MCF 10A (cell line): ENCODE data around the gene DCLK1. TPM values are rescaled to one million over a fixed set of nuclear protein-coding genes. Genes with fewer than 3 reads are reported as not detected.

Source experiments
- BruUV-seq: library from RNA; stranded (reverse); fragments of 400-500 nt; replicated peaks from 2 replicates; lab custom pipeline; 2021; lab: Mats Ljungman, UMichigan
- CTCF ChIA-PET: fragments of 300-600 bp; sonication (Branson Sonifier 250); formaldehyde crosslinking; extraction: SDS; loops from one replicate; lab custom pipeline; 2021; ENCODE audit warnings: antibody characterized with exemption, inconsistent platforms; lab: Yijun Ruan, JAX
- POLR2A ChIA-PET: fragments of 300-600, 350-650 bp; sonication (Branson Sonifier 250); formaldehyde crosslinking; extraction: SDS; loops from one replicate; lab custom pipeline; 2020; ENCODE audit warnings: antibody characterized with exemption, inconsistent platforms; lab: Yijun Ruan, JAX
- DNase-seq: peaks from one replicate; pipeline ENCODE4 v3.0.0-alpha.2; 2018; ENCODE audit not compliant: unreplicated experiment
- H3K27ac Mint-ChIP-seq: one replicate; pipeline ENCODE4 v1.8.0; 2022; ENCODE audit warnings: mild to moderate bottlenecking, low read depth, mixed read lengths; ENCODE audit not compliant: unreplicated experiment
- H3K27me3 Mint-ChIP-seq: one replicate; pipeline ENCODE4 v1.8.0; 2022; ENCODE audit warnings: mixed read lengths; ENCODE audit not compliant: insufficient read depth, unreplicated experiment
- H3K36me3 Mint-ChIP-seq: one replicate; pipeline ENCODE4 v1.8.0; 2022; ENCODE audit warnings: mild to moderate bottlenecking, moderate library complexity, mixed read lengths; ENCODE audit not compliant: insufficient read depth, unreplicated experiment
- H3K4me1 Mint-ChIP-seq: one replicate; pipeline ENCODE4 v1.8.0; 2022; ENCODE audit warnings: mixed read lengths; ENCODE audit not compliant: insufficient read depth, unreplicated experiment
- H3K4me3 Mint-ChIP-seq: one replicate; pipeline ENCODE4 v1.8.0; 2022; ENCODE audit warnings: mild to moderate bottlenecking, moderate library complexity, mixed read lengths; ENCODE audit not compliant: unreplicated experiment
- H3K9me3 Mint-ChIP-seq: one replicate; pipeline ENCODE4 v1.8.0; 2022; ENCODE audit warnings: mixed read lengths; ENCODE audit not compliant: unreplicated experiment
- intact Hi-C: fragments of 100-400 bp; cut with micrococcal nuclease; formaldehyde crosslinking; loops from 2 replicates; pipeline ENCODE4 v1.14.1; 2022
- total RNA-seq: library from RNA; stranded (reverse); gene quantifications from 2 replicates; pipeline ENCODE4 v1.2.3, GENCODE V29; 2022
- TF ChIP-seq, protein P1 (sequence below): fragments of 200-600 bp; IDR thresholded peaks from one replicate; pipeline ENCODE4 v1.8.0; 2022; ENCODE audit warnings: antibody characterized with exemption, mild to moderate bottlenecking; ENCODE audit not compliant: unreplicated experiment

The DCLK1 gene
- total RNA-seq, 1 experiment from 2014 or later, result 0.44 TPM

DNA sequence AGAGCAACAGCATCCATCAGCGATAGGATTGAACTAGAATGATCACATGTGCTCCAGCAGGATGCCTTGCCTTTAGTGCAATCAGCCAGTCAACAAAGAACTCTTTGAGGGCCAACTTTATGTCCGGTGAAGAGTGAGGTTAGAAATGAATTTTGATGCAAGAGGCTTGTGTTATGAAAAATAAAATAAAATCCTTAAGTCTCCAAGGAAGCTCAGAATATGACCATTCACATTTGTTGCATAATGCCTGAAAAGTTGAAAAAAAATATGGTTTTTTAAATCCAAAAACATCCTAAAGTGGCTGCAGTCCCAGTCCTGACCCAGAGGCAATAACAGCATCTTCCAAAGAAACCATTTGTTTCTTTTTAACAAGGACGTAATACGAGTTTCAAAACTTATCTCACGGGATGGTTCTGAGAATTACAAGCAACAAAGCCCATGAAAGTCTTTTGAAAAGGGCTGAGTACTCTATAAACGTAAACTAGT lies 61.3 kb downstream of the DCLK1 start:
- intact Hi-C loops, result no loop called here
- POLR2A ChIA-PET, result no interaction called here

DNA sequence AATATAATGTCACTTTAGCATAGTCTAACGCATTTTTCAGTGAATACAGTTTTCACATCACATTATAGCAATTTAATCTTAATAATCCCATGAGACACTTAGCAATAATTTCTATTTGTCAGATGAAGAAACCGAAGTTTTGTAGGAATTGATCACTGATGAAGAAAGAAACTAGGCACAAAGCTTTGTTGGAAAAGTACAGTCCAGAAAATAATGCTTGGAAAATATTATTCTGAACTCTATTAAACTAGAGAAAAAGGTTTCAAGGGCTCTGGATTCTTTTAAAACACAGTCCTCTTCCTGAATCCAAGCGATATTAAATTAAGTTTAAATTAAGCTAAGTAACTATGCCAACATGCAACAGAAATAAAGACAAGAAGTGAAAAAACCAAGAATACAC lies 62.2 kb downstream of the DCLK1 start:
- no peaks in the 10 kb centered on the region for H3K36me3 Mint-ChIP-seq
- no peaks in the 10 kb centered on the region for H3K27me3 Mint-ChIP-seq
- TF ChIP-seq, protein P1, sequence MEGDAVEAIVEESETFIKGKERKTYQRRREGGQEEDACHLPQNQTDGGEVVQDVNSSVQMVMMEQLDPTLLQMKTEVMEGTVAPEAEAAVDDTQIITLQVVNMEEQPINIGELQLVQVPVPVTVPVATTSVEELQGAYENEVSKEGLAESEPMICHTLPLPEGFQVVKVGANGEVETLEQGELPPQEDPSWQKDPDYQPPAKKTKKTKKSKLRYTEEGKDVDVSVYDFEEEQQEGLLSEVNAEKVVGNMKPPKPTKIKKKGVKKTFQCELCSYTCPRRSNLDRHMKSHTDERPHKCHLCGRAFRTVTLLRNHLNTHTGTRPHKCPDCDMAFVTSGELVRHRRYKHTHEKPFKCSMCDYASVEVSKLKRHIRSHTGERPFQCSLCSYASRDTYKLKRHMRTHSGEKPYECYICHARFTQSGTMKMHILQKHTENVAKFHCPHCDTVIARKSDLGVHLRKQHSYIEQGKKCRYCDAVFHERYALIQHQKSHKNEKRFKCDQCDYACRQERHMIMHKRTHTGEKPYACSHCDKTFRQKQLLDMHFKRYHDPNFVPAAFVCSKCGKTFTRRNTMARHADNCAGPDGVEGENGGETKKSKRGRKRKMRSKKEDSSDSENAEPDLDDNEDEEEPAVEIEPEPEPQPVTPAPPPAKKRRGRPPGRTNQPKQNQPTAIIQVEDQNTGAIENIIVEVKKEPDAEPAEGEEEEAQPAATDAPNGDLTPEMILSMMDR, result no peak
- H3K4me3 Mint-ChIP-seq, result no peak overlapping the region
- intact Hi-C loops, result no loop called here
- no peaks in the 10 kb centered on the region for H3K4me1 Mint-ChIP-seq
- H3K9me3 Mint-ChIP-seq, result no peaks in the 10 kb centered on the region
- BruUV-seq, result no TSS peak
- CTCF ChIA-PET, result interaction anchor here (0.6 to 0.7 kb wide), 2 partner anchors 10 to 649 kb away, joined by 3 read pairs; no protein-coding TSS in a partner anchor
- no peak overlapping the region for H3K27ac Mint-ChIP-seq
- DNase-seq, result no peak
- POLR2A ChIA-PET, result interaction anchor here (1.0 kb wide), 1 partner anchor 9 kb away, joined by 3 read pairs; no protein-coding TSS in a partner anchor

More for the DNA sequence above, 61.3 kb downstream of the DCLK1 start:
- Mint-ChIP-seq H3K27ac (no peak overlapping the region), H3K4me3 (no peak overlapping the region), H3K36me3 (no peaks in the 10 kb centered on the region), H3K27me3 (no peaks in the 10 kb centered on the region), H3K9me3 (no peaks in the 10 kb centered on the region), H3K4me1 (no peaks in the 10 kb centered on the region)
- TF ChIP-seq, protein P1, result no peak
- no TSS peak for BruUV-seq
- CTCF ChIA-PET, result no interaction called here
- no peak for DNase-seq

DNA sequence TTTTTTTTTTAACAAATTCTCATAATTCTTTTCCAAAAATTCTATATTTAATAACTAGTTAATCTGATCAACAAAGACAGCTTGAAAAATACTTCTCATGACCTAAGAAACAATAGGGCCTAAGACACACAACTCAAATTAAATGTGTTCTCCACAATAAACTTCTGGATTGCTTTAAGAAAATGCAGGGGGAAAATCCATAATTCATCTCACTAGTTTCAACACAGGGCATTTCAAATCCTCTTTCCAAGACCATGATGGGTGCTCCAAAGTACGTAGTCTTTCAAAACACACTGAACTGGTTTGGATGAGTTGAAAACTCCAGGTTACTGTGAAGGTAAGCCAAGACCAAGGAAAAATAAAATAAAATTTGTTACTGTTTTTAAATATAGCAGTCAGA lies 62.6 kb downstream of the DCLK1 start:
- BruUV-seq, result no TSS peak
- H3K27me3 Mint-ChIP-seq, result no peaks in the 10 kb centered on the region

GRCh38 chr13:36067746-36068381 lies 63.3 kb downstream of the DCLK1 start:
- Mint-ChIP-seq H3K4me1 (no peaks in the 10 kb centered on the region), H3K36me3 (no peaks in the 10 kb centered on the region), H3K4me3 (no peak overlapping the region), H3K27ac (no peak overlapping the region), H3K27me3 (no peaks in the 10 kb centered on the region), H3K9me3 (no peaks in the 10 kb centered on the region)
- DNase-seq, result no peak
- ChIA-PET POLR2A (no interaction called here), CTCF (no interaction called here)
- intact Hi-C loops, result no loop called here
- TF ChIP-seq, protein P1, result no peak
- no TSS peak for BruUV-seq

More for the DNA sequence above, 62.6 kb downstream of the DCLK1 start:
- ChIA-PET POLR2A (interaction anchor here (1.0 kb wide), 1 partner anchor 9 kb away, joined by 3 read pairs; no protein-coding TSS in a partner anchor), CTCF (interaction anchor here (0.5 to 0.7 kb wide), 2 partner anchors 200 to 649 kb away, joined by 3 read pairs; no protein-coding TSS in a partner anchor)
- TF ChIP-seq, protein P1, result no peak
- intact Hi-C loops, result no loop called here
- H3K27ac Mint-ChIP-seq, result no peak overlapping the region
- DNase-seq, result no peak
- no peaks in the 10 kb centered on the region for H3K4me1 Mint-ChIP-seq
- H3K4me3 Mint-ChIP-seq, result no peak overlapping the region
- no peaks in the 10 kb centered on the region for H3K9me3 Mint-ChIP-seq
- no peaks in the 10 kb centered on the region for H3K36me3 Mint-ChIP-seq
